SIG-M5 treated with dmso at 0.1 percent for 504 hours (cell line): ENCODE data around the gene NAGLU.
"Not testable (repeated sequence)": the region's sequence is repeated elsewhere in the genome, so short reads cannot be mapped to it uniquely, and the experiment has no call there.

Experiments used
- DNase-seq: peaks from one replicate; lab custom pipeline; 2025; ENCODE audit not compliant: unreplicated experiment; lab: John Stamatoyannopoulos, UW

NAGLU gene

GRCh38 chr17:42521036-42521435 is 15.0 kb upstream of the NAGLU start:
- DNase-seq: no peak

DNA sequence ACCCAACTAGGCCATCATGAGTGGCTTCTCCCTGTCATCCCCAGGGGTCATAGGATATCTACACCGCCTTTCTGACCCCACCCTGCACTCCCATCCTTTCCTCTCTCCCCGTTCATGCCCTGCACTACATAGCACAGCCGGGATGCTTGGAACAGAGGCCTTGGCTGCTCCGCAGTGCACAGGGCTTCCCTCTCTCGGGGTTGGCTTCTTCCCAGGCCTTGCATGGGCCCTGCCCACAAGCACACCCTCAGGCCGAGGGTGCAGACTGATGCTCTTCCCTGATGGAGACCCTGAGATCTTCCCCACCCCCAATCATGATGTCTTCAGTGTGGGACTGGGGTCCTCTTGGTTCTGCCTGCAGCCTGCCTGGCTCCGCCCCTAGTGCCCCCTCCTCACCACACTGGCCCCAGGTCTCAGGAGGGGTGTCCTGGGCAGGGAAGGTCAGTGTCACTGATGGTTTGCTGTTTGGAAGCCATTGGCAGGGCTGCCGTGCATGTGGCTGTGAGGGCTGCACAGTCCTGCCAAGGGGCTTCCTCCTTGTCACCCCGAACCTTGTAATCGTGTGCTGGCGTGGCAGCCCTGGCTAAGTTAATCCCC is 14.3 kb upstream of the NAGLU start:
- DNase-seq: no peak

DNA sequence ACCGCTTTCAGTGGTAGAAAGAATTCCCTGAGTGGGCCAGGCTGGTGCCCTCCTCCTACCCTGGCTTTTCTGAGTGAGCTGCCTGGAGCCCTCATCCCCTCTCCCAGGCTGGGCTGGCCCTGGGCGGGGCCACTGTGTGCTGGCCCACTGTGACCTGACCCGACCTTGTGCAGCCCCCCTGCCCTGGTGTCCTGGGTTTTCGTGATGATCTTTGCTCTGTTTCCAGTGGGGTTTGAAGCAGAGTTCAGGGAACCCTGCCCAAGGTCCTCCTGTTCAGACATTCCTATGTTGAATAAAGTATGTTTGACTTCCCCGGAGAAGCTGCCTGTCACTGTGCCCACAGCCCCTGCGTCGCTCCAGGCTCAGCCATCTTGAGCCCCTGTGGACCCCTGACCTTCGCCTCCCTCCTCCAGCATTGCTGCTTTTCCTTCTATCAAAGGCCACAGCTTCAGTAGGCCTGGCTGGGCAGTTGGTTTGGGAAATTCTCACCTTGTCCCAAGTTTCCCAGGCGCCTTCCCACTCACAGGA is 13.7 kb upstream of the NAGLU start:
- no peak for DNase-seq

GRCh38 chr17:42522798-42523278 is 13.2 kb upstream of the NAGLU start:
- DNase-seq: no peak

- no peak for DNase-seq
These were observed 10.8 kb upstream of the NAGLU start for GRCh38 chr17:42525221-42525620.

DNA sequence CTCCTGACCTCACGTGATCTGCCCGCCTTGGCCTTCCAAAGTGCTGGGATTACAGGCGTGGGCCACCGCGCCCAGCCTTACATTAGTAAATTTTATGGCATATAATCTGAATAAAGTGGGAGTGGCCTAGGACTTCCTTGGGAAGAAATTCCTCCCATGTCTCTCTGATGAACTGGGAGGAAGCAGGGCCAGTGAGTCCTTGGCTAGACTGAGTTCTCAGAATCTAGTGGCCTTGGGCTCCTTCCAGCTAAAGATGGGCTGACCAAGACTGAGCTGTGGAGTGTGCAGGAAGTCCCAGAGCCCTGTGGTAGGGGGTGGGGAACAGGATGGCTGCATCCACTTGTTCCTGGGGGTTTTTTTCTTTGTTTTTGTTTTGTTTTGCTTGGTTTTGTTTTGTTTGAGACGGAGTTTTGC is 10.0 kb upstream of the NAGLU start:
- no peak for DNase-seq

DNA sequence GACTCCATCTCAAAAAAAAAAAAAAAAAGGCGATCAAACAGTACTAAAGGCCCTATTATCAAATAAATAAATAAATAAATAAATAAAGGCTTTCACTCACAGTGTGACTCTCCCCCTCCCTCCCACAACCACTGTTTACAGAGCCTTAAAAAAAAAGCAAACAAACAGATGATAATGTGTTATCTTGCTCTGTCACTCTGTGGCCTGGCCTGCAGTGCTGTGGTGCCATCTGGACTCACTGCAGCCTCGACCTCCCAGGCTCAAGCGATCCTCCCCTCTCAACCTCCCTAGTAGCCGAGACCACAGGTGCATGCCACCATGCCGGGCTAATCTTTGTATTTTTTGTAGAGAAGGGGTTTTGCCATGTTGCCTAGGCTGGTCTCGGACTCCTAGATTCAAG is 8.1 kb upstream of the NAGLU start:
- no peak for DNase-seq

DNA sequence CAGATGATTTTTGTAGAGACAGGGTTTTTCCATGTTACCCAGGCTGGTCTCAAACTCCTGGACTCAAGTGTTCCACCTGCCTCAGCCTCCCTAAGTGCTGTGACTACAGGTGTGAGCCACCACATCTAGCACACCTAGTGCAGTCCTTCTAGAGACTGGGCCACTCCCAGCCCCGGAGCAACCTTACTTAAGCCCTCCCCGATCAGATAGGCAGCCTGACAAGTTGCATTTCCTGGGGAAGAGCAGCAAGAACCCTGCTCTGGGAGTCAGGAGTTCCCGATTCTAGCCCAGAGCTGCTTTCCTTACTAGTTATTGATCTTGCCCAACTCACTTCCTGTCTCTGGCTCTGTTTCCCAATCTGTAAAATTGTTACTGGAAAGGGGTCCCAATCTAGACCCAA is 7.0 kb upstream of the NAGLU start:
- DNase-seq: no peak

DNA sequence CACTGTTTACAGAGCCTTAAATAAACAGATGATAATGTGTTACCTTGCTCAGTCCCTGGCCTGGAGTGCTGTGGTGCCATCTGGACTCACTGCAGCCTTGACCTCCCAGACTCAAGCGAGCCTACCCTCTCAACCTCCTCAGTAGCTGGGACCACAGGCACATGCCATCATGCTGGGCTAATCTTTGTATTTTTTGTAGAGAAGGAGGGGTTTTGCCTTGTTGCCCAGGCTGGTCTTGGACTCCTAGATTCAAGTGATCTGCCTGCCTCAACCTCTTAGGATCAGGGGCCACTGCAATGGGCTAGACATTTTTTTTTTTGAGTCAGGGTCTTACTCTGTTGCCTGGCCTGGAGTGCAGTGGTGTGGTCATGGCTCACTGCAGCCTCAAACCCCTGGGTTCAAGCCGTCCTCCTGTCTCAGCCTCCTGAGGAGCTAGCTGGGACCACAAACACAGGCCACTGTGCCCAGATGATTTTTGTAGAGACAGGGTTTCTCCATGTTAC is 5.0 kb upstream of the NAGLU start:
- no peak for DNase-seq

DNA sequence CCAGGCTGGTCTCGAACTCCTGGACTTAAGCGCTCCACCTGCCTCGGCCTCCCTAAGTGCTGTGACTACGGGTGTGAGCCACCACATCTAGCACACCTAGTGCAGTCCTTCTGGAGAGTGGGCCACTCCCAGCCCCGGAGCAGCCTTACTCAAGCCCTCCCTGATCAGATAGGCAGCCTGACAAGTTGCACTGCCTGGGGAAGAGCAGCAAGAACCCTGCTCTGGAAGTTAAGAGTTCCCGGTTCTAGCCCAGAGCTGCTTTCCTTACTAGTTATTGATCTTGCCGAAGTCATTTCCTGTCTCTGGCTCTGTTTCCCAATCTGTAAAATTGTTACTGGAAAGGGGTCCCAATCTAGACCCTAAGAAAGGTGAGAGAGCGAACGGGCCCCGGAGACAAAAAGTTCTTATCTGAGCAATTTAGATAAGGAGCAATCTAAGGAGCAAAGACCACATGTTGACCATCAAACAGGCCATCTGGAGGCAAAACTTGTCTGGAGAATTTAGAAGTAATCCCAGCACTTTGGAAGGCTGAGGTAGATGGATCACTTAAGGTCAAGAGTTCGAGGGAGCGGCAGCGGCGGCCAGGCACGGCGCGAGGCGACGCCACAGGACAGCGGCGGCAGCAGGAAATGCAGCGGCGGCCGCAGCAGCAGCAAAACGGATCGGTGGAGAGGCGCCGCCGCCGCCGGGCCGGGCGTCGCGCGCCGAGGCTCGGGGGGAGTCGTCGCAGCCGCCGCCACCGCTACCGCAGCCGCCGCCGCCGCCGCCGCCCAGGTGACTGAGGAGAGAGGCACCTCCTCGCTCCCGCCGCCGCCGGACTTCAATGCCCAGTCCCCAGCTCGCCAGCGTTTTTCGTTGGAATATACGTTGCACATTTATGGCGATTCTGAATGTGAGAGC is 4.3 kb upstream of the NAGLU start:
- peak; percentile 32 for DNase-seq

DNA sequence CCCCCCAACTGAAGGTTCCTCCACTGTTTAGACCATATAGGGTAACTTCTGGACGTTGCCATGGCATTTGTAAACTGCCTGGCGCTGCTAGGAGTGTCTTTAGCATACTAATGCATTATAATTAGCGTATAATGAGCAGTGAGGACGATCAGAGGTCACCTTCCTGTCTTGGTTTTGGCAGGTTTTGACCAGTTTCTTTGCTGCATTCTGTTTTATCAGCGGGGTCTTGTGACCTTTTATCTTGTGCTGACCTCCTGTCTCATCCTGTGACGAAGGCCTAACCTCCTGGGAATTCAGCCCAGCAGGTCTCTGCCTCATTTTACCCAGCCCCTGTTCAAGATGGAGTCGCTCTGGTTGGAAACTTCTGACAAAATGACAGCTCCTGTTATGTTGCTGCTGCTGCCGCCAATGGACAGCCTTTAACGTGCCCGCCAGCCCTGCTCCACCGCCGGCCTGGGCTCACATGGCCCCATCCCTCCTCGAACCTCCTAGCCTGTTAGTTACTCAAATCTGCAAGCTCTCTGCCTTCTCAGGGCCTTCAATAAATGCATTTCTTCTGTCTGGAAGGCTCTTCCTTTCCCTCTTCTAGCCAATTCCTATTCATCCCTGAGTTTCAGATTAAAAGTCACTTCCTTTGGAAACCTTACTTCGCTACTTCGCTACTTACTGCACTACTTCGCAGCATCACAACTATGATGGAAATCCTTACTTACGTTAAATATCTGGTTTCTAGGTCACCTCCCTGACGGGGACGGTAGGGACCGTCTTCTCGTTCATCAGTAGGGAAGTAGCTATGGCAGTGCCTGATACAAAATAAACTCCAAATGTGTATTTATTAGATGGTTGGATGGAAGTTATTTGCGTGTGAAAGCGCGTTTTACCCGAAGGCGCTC is 640 bp upstream of the NAGLU start:
- peak; percentile 78 for DNase-seq

DNA sequence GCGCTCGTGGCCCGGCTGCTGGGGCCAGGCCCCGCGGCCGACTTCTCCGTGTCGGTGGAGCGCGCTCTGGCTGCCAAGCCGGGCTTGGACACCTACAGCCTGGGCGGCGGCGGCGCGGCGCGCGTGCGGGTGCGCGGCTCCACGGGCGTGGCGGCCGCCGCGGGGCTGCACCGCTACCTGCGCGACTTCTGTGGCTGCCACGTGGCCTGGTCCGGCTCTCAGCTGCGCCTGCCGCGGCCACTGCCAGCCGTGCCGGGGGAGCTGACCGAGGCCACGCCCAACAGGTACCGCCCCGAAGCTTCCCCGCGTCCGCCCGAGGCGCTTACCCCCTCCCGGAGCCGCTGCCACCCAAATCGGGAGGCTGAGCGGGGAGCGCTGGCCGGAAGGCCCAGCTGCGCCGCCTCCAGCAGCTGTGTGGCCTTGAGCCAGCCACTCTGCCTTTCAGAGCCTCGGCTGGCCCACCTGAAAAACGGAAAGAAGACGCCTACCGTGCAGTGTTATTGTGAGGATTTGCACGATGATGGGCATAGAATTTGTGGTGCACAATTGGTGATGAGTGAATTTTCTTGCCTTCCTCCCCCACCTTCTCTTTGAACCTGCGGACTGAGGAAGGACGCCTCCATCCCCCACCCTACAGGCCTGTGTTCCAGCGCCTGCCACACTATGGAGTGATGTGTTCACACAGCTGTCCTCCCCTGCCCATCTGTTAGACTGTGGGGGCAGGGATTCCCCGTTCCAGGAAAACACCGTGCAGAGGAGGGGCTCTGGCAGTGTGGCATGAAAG is 523 bp downstream of the NAGLU start:
- DNase-seq: peak; percentile 71

- no peak for DNase-seq
These were observed 1.2 kb downstream of the NAGLU start for GRCh38 chr17:42537156-42537805.

- no peak for DNase-seq
These were observed 1.9 kb downstream of the NAGLU start for GRCh38 chr17:42537826-42538451.

- no peak for DNase-seq
These were observed 2.4 kb downstream of the NAGLU start for GRCh38 chr17:42538482-42538881.

DNA sequence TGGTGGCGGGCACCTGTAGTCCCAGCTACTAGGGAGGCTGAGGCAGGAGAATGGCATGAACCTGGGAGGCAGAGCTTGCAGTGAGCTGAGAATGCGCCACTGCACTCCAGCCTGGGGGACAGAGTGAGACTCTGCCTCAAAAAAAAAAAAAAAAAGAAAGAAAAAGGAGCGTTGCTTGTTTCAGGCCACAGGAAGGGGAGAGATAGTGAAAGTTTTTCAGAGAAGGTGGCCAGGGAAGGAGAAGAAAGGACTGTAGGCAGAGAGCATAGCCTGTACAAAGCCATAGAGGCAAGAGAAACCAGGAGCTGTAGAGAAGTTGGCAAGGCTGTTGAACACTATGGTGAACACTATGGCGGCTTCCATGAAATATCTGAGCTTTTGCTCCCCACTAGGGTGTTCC is 4.5 kb downstream of the NAGLU start:
- DNase-seq: not testable (repeated sequence)

DNA sequence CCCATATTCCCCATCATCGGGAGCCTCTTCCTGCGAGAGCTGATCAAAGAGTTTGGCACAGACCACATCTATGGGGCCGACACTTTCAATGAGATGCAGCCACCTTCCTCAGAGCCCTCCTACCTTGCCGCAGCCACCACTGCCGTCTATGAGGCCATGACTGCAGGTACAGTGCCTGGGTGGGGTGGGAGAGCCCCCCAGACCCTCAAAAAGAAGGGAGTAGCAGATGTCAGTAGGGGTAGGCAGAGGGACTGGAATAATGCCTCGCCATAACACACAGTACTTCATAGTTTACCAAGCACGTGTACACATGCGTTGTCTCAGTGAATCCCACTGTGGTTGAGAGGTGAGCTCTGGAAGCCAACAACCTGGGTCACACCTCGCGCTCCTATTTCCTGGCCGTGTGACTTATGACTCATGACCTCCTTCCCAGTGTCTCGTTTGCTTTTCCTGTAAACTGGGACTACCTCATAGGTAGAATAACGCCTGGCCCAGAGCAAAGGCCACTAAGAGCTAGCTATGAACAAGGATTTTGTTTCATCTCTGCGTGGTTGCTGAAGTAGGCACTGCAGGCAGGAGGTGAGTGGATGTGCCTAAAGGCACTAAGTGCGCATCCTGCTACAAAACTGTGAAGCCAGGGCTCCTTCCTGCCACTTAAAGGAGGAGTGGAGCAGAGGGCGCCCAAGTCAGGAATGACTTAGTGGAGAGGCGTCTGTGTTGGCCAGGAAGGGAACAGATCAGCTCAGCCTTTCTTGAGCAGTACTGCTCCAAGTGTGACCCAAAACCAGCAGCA is 5.2 kb downstream of the NAGLU start:
- DNase-seq: no peak
